ENCODE data around the gene MS4A15. TPM values are rescaled to one million over a fixed set of nuclear protein-coding genes. Genes with fewer than 3 reads are reported as not detected.

The MS4A15 gene
- total and polyA plus RNA-seq, 10 of the 15 experiments (the other 5 are each of a cell fraction or from before 2014, with no cell fraction given): 0.05 to 0.84 (median 0.45) TPM

DNA sequence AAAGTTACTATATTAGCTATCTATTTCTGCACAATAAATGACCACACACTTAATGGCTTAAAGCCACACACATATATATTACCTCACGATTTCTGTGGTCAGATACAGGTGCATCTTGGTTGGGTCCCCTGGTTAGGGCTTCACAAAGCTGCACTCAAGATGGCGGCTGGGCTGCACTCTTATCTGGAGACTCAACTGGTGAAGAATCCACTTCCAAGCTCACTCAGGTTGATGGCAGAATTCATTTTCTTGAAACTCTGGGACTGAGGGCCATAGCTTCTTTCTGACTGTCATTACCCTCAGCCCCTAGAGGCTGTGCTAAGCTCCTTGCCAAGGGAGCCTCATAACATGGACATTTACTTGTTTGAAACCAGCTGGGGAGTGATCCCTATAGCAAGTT, 23.4 kb downstream of the MS4A15 start:
- Histone ChIP-seq H3K9ac (ENCODE audit: control insufficient read depth, insufficient read depth, low read length) (no peak overlapping the region), H3K9me3 (replicated peaks; ENCODE audit: control insufficient read depth, insufficient read depth, low read length) (no peaks in the 10 kb centered on the region), H3K4me2 (ENCODE audit: control insufficient read depth, insufficient read depth) (no peak overlapping the region), H3K27me3 (replicated peaks in 1 of 2; ENCODE audit: control insufficient read depth in 2 of 2, insufficient read depth in 2 of 2, low read length in 1 of 2) (no peaks in the 10 kb centered on the region), H3K27ac (ENCODE audit: control insufficient read depth, insufficient read depth) (no peak overlapping the region), H3K4me1 (ENCODE audit: control insufficient read depth, insufficient read depth, low read length) (peaks cover 7% of the 10 kb centered on the region), H3K36me3 (ENCODE audit: control insufficient read depth in 2 of 2, insufficient read depth in 2 of 2, low read length in 1 of 2) (no peaks in the 10 kb centered on the region), H2AFZ (ENCODE audit: control insufficient read depth, low read depth, low read length) (no peak overlapping the region), H3K4me3 (no peak overlapping the region), H4K20me1 (ENCODE audit: control insufficient read depth, insufficient read depth) (no peaks in the 10 kb centered on the region), H3K79me2 (ENCODE audit: control insufficient read depth, insufficient read depth, low read length) (no peaks in the 10 kb centered on the region)
- DNase-seq (ENCODE audit: low read depth, low spot score) (no peak), ATAC-seq (no peak), FAIRE-seq (no peak)
- intact Hi-C loops (cut with micrococcal nuclease; ENCODE audit: unreplicated experiment) (no loop called here), in situ Hi-C loops (cut with MboI) (no loop called here)
- no TSS peak for BruUV-seq (replicated peaks)
- ChIA-PET POLR2A (no interaction called here), SMC1A (ENCODE audit: uncharacterized antibody, unreplicated experiment) (interaction anchor here (1.0 to 12.5 kb wide), 7 partner anchors 10 to 122 kb away, joined by 3 to 143 read pairs (median 8); no protein-coding TSS in a partner anchor), RAD21 (ENCODE audit: unreplicated experiment) (interaction anchor here (1.9 kb wide), 2 partner anchors 15 to 17 kb away, joined by 6 to 8 read pairs; no protein-coding TSS in a partner anchor), CTCF (interaction anchor here (1.0 to 9.3 kb wide), 6 partner anchors 10 to 474 kb away, joined by 3 to 184 read pairs (median 16); no protein-coding TSS in a partner anchor)
- TF ChIP-seq, protein P1, sequence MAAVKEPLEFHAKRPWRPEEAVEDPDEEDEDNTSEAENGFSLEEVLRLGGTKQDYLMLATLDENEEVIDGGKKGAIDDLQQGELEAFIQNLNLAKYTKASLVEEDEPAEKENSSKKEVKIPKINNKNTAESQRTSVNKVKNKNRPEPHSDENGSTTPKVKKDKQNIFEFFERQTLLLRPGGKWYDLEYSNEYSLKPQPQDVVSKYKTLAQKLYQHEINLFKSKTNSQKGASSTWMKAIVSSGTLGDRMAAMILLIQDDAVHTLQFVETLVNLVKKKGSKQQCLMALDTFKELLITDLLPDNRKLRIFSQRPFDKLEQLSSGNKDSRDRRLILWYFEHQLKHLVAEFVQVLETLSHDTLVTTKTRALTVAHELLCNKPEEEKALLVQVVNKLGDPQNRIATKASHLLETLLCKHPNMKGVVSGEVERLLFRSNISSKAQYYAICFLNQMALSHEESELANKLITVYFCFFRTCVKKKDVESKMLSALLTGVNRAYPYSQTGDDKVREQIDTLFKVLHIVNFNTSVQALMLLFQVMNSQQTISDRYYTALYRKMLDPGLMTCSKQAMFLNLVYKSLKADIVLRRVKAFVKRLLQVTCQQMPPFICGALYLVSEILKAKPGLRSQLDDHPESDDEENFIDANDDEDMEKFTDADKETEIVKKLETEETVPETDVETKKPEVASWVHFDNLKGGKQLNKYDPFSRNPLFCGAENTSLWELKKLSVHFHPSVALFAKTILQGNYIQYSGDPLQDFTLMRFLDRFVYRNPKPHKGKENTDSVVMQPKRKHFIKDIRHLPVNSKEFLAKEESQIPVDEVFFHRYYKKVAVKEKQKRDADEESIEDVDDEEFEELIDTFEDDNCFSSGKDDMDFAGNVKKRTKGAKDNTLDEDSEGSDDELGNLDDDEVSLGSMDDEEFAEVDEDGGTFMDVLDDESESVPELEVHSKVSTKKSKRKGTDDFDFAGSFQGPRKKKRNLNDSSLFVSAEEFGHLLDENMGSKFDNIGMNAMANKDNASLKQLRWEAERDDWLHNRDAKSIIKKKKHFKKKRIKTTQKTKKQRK (IDR thresholded peaks at IDR 0.05; ENCODE audit: low read depth, low read length): no peak
- TF ChIP-seq KDM1A (IDR thresholded peaks at IDR 0.05; ENCODE audit: borderline replicate concordance) (no peak), CREM (IDR thresholded peaks at IDR 0.05; ENCODE audit: low read depth) (no peak), ZNF274 (IDR thresholded peaks at IDR 0.05; ENCODE audit: insufficient read depth, insufficient read length) (no peak), NR2C1 (IDR thresholded peaks at IDR 0.05) (no peak), IKZF1 (conservative IDR thresholded peaks at IDR 0.05) (no peak), HDGF (IDR thresholded peaks at IDR 0.05) (no peak), ZNF384 (IDR thresholded peaks at IDR 0.05; ENCODE audit: borderline replicate concordance, low read depth, low read length) (no peak), NR2C2 (IDR thresholded peaks at IDR 0.05; ENCODE audit: borderline replicate concordance, control insufficient read depth, insufficient read length, low read depth) (no peak), ZNF622 (IDR thresholded peaks at IDR 0.05) (no peak), HDAC6 (IDR thresholded peaks at IDR 0.05; ENCODE audit: unreplicated experiment) (no peak), EP300 (IDR thresholded peaks at IDR 0.05; ENCODE audit: borderline replicate concordance in 1 of 2, control insufficient read depth in 1 of 2, low read depth in 2 of 2, low read length in 2 of 2) (no peak), NRF1 (conservative IDR thresholded peaks at IDR 0.05; ENCODE audit: low read depth, low read length) (no peak), NFYB (IDR thresholded peaks at IDR 0.05; ENCODE audit: insufficient read depth, low read depth, low read length) (no peak), TBL1XR1 (IDR thresholded peaks at IDR 0.05; ENCODE audit: low read depth, low read length) (no peak), POLR2A (IDR thresholded peaks at IDR 0.05; ENCODE audit: low read depth, low read length) (no peak), BACH1 (IDR thresholded peaks at IDR 0.05; ENCODE audit: borderline replicate concordance) (no peak), CHD2 (IDR thresholded peaks at IDR 0.05; ENCODE audit: borderline replicate concordance, low read depth, low read length) (no peak), FOS (IDR thresholded peaks at IDR 0.05; ENCODE audit: borderline replicate concordance, extremely low read depth, insufficient read length) (no peak)
- WGBS (ENCODE audit: insufficient coverage, insufficient replicate concordance, low lambda C conversion rate, missing lambda C conversion rate): 50% methylated on average over 2 of the region's 2 CpGs

Data from GM12878 (cell line).